Lower leg skin (tissue), 3 donors: ENCODE measurements around the gene WFDC2.

Source experiments
- CTCF ChIP-seq, 3 donors: fragments of 450-650 bp; IDR thresholded peaks; one replicate each; pipeline ENCODE4 v1.5.1; 2016; ENCODE audit warnings: antibody characterized with exemption in 3 of 3, mild to moderate bottlenecking in 3 of 3, moderate library complexity in 2 of 3
- POLR2A ChIP-seq, 2 donors: fragments of 450-650 bp; IDR thresholded peaks; one replicate each; pipeline ENCODE4 v1.6.1; 2016 to 2017; ENCODE audit warnings: antibody characterized with exemption in 2 of 2, mild to moderate bottlenecking in 1 of 2, moderate library complexity in 1 of 2

GRCh38 chr20:45479822-45480221 is 10.3 kb downstream of the WFDC2 start:
- TF ChIP-seq CTCF (IDR thresholded peaks at IDR 0.05) (no peak), POLR2A (IDR thresholded peaks at IDR 0.05) (no peak)
